ENCODE measurements around the gene UQCC5. TPM values are rescaled to one million over a fixed set of nuclear protein-coding genes. Genes with fewer than 3 reads are reported as not detected.

The UQCC5 gene
- polyA plus RNA-seq, 2 of the 4 experiments (the other 2 are of a cell fraction) = 11.7 to 63.3 TPM

GRCh38 chr3:52514576-52514975 is 21.8 kb upstream of the UQCC5 start:
- 60% methylated on average over 1 of the region's 11 CpGs for WGBS (ENCODE audit: missing lambda C conversion rate)
- no peak for TF ChIP-seq SMC3 (IDR thresholded peaks at IDR 0.05)
- TF ChIP-seq JUN (IDR thresholded peaks at IDR 0.05) = no peak
- TF ChIP-seq BHLHE40 (IDR thresholded peaks at IDR 0.05; ENCODE audit: low read depth, low read length) = no peak
- no peak for TF ChIP-seq NPAS2 (CRISPR knock-in tag; IDR thresholded peaks at IDR 0.05; ENCODE audit: borderline replicate concordance)
- TF ChIP-seq ZNF302 (CRISPR knock-in tag; IDR thresholded peaks at IDR 0.05) = no peak
- no peak for TF ChIP-seq KDM1A (IDR thresholded peaks at IDR 0.05; ENCODE audit: low read depth)
- no peak for TF ChIP-seq RAD21 (conservative IDR thresholded peaks at IDR 0.05 in 1 of 2, IDR thresholded peaks at IDR 0.05 in 1 of 2)
- TF ChIP-seq RFX5 (IDR thresholded peaks at IDR 0.05) = no peak
- no peak for TF ChIP-seq HES2 (IDR thresholded peaks at IDR 0.05)
- TF ChIP-seq SREBF2 (IDR thresholded peaks at IDR 0.05) = no peak
- TF ChIP-seq HDAC2 (IDR thresholded peaks at IDR 0.05) = no peak
- no peak for TF ChIP-seq BCL3 (IDR thresholded peaks at IDR 0.05)
- TF ChIP-seq REST (IDR thresholded peaks at IDR 0.05) = no peak
- TF ChIP-seq HEYL (CRISPR knock-in tag; IDR thresholded peaks at IDR 0.05) = no peak
- TF ChIP-seq ZC3H11A (IDR thresholded peaks at IDR 0.05) = no peak
- no peak for TF ChIP-seq ZSCAN20 (CRISPR knock-in tag; IDR thresholded peaks at IDR 0.05)
- no peak for TF ChIP-seq MAX (IDR thresholded peaks at IDR 0.05)
- Histone ChIP-seq H3K9me3 (no peaks in the 10 kb centered on the region), H3K4me1 (no peaks in the 10 kb centered on the region), H3K4me3 (no peak overlapping the region), H3K27ac (no peak overlapping the region), H3K4me2 (no peak overlapping the region)
- ChIA-PET CTCF (no interaction called here), POLR2A (interaction anchor here (0.6 kb wide), 1 partner anchor 28 kb away, joined by 4 read pairs; no protein-coding TSS in a partner anchor)
- no peak for ATAC-seq
- FAIRE-seq = no peak
- DNase-seq (ENCODE audit: low read depth in 1 of 2, low spot score in 1 of 2) = no peak

GRCh38 chr3:52515192-52515591 is 21.2 kb upstream of the UQCC5 start:
- CTCF ChIA-PET = no interaction called here
- FAIRE-seq = no peak
- no peak overlapping the region for H3K4me2 ChIP-seq

More at GRCh38 chr3:52515192-52515591, 21.2 kb upstream of the UQCC5 start:
- POLR2A ChIA-PET = interaction anchor here (0.6 kb wide), 1 partner anchor 27 kb away, joined by 4 read pairs; no protein-coding TSS in a partner anchor
- WGBS (ENCODE audit: missing lambda C conversion rate) = 70% methylated on average over 4 of the region's 6 CpGs
- ATAC-seq = no peak; a peak in 1 of 6 replicates
- H3K27ac ChIP-seq = no peak overlapping the region
- H3K4me3 ChIP-seq = no peak overlapping the region
- no peaks in the 10 kb centered on the region for H3K9me3 ChIP-seq
- no peak for DNase-seq (ENCODE audit: low read depth in 1 of 2, low spot score in 1 of 2)
- no peak for TF ChIP-seq EHMT2 (IDR thresholded peaks at IDR 0.05; ENCODE audit: low read depth)
- TF ChIP-seq RCOR1 (IDR thresholded peaks at IDR 0.05; ENCODE audit: low read depth, low read length) = no peak
- TF ChIP-seq FOXS1 (CRISPR knock-in tag; IDR thresholded peaks at IDR 0.05) = no peak
- no peak for TF ChIP-seq HOXB5 (CRISPR knock-in tag; IDR thresholded peaks at IDR 0.05)
- no peak for TF ChIP-seq MAX (IDR thresholded peaks at IDR 0.05)
- TF ChIP-seq HMGXB4 (CRISPR knock-in tag; IDR thresholded peaks at IDR 0.05; ENCODE audit: borderline replicate concordance) = no peak
- no peak for TF ChIP-seq RFX5 (IDR thresholded peaks at IDR 0.05)
- TF ChIP-seq HOXA7 (CRISPR knock-in tag; IDR thresholded peaks at IDR 0.05) = no peak
- no peak for TF ChIP-seq MAZ (IDR thresholded peaks at IDR 0.05; ENCODE audit: borderline replicate concordance, low read depth, low read length)
- no peak for TF ChIP-seq SREBF2 (IDR thresholded peaks at IDR 0.05)
- TF ChIP-seq NPAS2 (CRISPR knock-in tag; IDR thresholded peaks at IDR 0.05; ENCODE audit: borderline replicate concordance) = no peak
- TF ChIP-seq PHF8 (IDR thresholded peaks at IDR 0.05; ENCODE audit: borderline replicate concordance, low read depth) = no peak
- no peak for TF ChIP-seq CHD4 (IDR thresholded peaks at IDR 0.05; ENCODE audit: borderline replicate concordance)
- TF ChIP-seq FOSB (CRISPR knock-in tag; IDR thresholded peaks at IDR 0.05) = no peak
- TF ChIP-seq POLR2AphosphoS2 (conservative IDR thresholded peaks at IDR 0.05; ENCODE audit: low read length) = no peak
- H3K4me1 ChIP-seq = no peaks in the 10 kb centered on the region
